OCI-LY1 (cell line): ENCODE measurements around the gene METTL22.

Experiments used
- H2AFZ ChIP-seq: fragments of 200-600 bp; sonication (generic), shearing (Covaris generic); 2 replicates; pipeline ENCODE4 v1.6.0; 2014; ENCODE audit warnings: antibody characterized with exemption, mild to moderate bottlenecking, low read length
- H3F3A ChIP-seq: fragments of 200-600 bp; sonication (generic), shearing (Covaris generic); 2 replicates; pipeline ENCODE4 v1.6.0; 2014; ENCODE audit warnings: mild to moderate bottlenecking, antibody characterized with exemption, low read length, moderate library complexity; ENCODE audit not compliant: insufficient read depth
- H3K27ac ChIP-seq: fragments of 200-600 bp; sonication (generic); 2 replicates; pipeline ENCODE4 v1.5.1; 2014; ENCODE audit warnings: low read length, mixed run types, mild to moderate bottlenecking, low read depth; ENCODE audit not compliant: poor library complexity, severe bottlenecking
- H3K27me3 ChIP-seq: fragments of 200-600 bp; sonication (generic); 2 replicates; pipeline ENCODE4 v1.6.0; 2014; ENCODE audit warnings: antibody characterized with exemption, mild to moderate bottlenecking, low read length, moderate library complexity; ENCODE audit not compliant: insufficient read depth
- H3K36me3 ChIP-seq: fragments of 200-600 bp; sonication (generic); 2 replicates; pipeline ENCODE4 v1.6.1; 2014; ENCODE audit warnings: mild to moderate bottlenecking, antibody characterized with exemption, low read length, moderate library complexity, mixed read lengths; ENCODE audit not compliant: insufficient read depth
- H3K4me1 ChIP-seq: fragments of 200-600 bp; sonication (generic); 2 replicates; pipeline ENCODE4 v1.5.1; 2014; ENCODE audit warnings: mild to moderate bottlenecking, low read length, moderate library complexity; ENCODE audit not compliant: insufficient read depth, severe bottlenecking
- H3K4me2 ChIP-seq: fragments of 200-600 bp; sonication (generic), shearing (Covaris generic); 2 replicates; pipeline ENCODE4 v1.6.1; 2014; ENCODE audit warnings: low read length
- H3K4me3 ChIP-seq: fragments of 200-600 bp; sonication (generic); 2 replicates; pipeline ENCODE4 v1.5.1; 2014; ENCODE audit warnings: low read length, low read depth, mild to moderate bottlenecking, mixed read lengths; ENCODE audit not compliant: poor library complexity, severe bottlenecking
- H3K79me2 ChIP-seq: fragments of 200-600 bp; shearing (Covaris generic); 2 replicates; pipeline ENCODE4 v1.6.1; 2016; ENCODE audit warnings: mixed run types, low read length, mixed read lengths; ENCODE audit not compliant: insufficient read depth
- H3K9ac ChIP-seq: fragments of 200-600 bp; sonication (generic), shearing (Covaris generic); 2 replicates; pipeline ENCODE4 v1.6.1; 2014; ENCODE audit warnings: mild to moderate bottlenecking, low read length, mixed read lengths
- H3K9me2 ChIP-seq: fragments of 200-600 bp; sonication (generic), shearing (Covaris generic); 2 replicates; pipeline ENCODE4 v1.6.1; 2014; ENCODE audit warnings: low read depth, mild to moderate bottlenecking, low read length, mixed read lengths
- H3K9me3 ChIP-seq: fragments of 200-600 bp; shearing (Covaris generic); 2 replicates; pipeline ENCODE4 v1.6.1; 2014; ENCODE audit warnings: low read length, mixed read lengths
- H4K20me1 ChIP-seq: fragments of 200-600 bp; sonication (generic), shearing (Covaris generic); 2 replicates; pipeline ENCODE4 v1.6.0; 2016; ENCODE audit warnings: mild to moderate bottlenecking, low read length; ENCODE audit not compliant: insufficient read depth
- EZH2 ChIP-seq: fragments of 200-600 bp; sonication (generic), shearing (Covaris generic); IDR thresholded peaks from 2 replicates; pipeline ENCODE4 v1.8.0; 2017; ENCODE audit warnings: borderline replicate concordance, mixed run types, mild to moderate bottlenecking, antibody characterized with exemption, low read length, moderate library complexity, mixed read lengths
- TF ChIP-seq, protein P1 (sequence below): fragments of 200-600 bp; sonication (generic), shearing (Covaris generic); IDR thresholded peaks from 2 replicates; pipeline ENCODE4 v1.5.1; 2017; ENCODE audit warnings: mild to moderate bottlenecking, antibody characterized with exemption, low read length, moderate library complexity, mixed read lengths

The METTL22 gene

DNA sequence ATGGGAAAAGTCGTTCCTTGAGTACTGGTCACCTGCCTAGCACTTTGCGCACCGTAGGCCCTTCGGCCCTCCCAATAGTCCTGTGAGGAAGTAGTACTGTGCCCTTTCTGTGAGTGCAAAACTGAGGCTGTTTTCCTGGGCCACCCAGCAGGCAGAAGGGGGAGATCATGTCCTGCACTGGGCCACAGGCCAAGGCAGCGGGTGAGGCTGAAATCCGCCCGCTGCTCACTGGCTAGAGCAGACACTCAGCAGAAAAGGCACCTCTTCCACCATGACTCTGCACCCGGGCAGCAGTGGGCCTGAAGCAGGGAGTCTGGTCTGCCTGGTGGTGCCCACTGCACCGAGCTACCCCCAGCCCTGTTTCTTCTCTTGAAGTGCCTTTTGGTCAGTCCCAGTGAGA lies 20.2 kb downstream of the METTL22 start:
- Histone ChIP-seq H3K9me2 (no peaks in the 10 kb centered on the region), H3K4me1 (peaks cover 11% of the 10 kb centered on the region), H3K4me2 (no peak overlapping the region), H3K9ac (no peak overlapping the region), H3K4me3 (no peak overlapping the region), H3K9me3 (no peaks in the 10 kb centered on the region), H3K79me2 (no peaks in the 10 kb centered on the region), H3K27ac (peak overlapping the region; percentile 88), H3K27me3 (no peaks in the 10 kb centered on the region), H3F3A (no peaks in the 10 kb centered on the region), H2AFZ (no peak overlapping the region), H3K36me3 (peaks cover 87% of the 10 kb centered on the region), H4K20me1 (no peaks in the 10 kb centered on the region)
- no peak for TF ChIP-seq EZH2
- TF ChIP-seq, protein P1, sequence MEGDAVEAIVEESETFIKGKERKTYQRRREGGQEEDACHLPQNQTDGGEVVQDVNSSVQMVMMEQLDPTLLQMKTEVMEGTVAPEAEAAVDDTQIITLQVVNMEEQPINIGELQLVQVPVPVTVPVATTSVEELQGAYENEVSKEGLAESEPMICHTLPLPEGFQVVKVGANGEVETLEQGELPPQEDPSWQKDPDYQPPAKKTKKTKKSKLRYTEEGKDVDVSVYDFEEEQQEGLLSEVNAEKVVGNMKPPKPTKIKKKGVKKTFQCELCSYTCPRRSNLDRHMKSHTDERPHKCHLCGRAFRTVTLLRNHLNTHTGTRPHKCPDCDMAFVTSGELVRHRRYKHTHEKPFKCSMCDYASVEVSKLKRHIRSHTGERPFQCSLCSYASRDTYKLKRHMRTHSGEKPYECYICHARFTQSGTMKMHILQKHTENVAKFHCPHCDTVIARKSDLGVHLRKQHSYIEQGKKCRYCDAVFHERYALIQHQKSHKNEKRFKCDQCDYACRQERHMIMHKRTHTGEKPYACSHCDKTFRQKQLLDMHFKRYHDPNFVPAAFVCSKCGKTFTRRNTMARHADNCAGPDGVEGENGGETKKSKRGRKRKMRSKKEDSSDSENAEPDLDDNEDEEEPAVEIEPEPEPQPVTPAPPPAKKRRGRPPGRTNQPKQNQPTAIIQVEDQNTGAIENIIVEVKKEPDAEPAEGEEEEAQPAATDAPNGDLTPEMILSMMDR: no peak

GRCh38 chr16:8642146-8642545 lies 20.6 kb downstream of the METTL22 start:
- peaks cover 87% of the 10 kb centered on the region for H3K36me3 ChIP-seq
- H3K27ac ChIP-seq: peak overlapping the region; percentile 88
- H4K20me1 ChIP-seq: no peaks in the 10 kb centered on the region
- TF ChIP-seq EZH2: no peak
- TF ChIP-seq, protein P1: no peak
- H3K9me2 ChIP-seq: no peaks in the 10 kb centered on the region
- no peak overlapping the region for H3K4me2 ChIP-seq
- no peaks in the 10 kb centered on the region for H3K9me3 ChIP-seq
- no peaks in the 10 kb centered on the region for H3K79me2 ChIP-seq
- H2AFZ ChIP-seq: no peak overlapping the region
- H3K4me3 ChIP-seq: no peak overlapping the region
- H3K27me3 ChIP-seq: no peaks in the 10 kb centered on the region
- no peak overlapping the region for H3K9ac ChIP-seq
- H3K4me1 ChIP-seq: peaks cover 11% of the 10 kb centered on the region
- H3F3A ChIP-seq: no peaks in the 10 kb centered on the region

- no peaks in the 10 kb centered on the region for H3K9me2 ChIP-seq
- H4K20me1 ChIP-seq: no peaks in the 10 kb centered on the region
- H3K27me3 ChIP-seq: no peaks in the 10 kb centered on the region
- H3K36me3 ChIP-seq: peaks cover 85% of the 10 kb centered on the region
- TF ChIP-seq EZH2: no peak
- TF ChIP-seq, protein P1: peak; percentile 42; the same call in 1 of the 2 replicates
- H3F3A ChIP-seq: no peaks in the 10 kb centered on the region
- no peaks in the 10 kb centered on the region for H3K9me3 ChIP-seq
- H3K79me2 ChIP-seq: no peaks in the 10 kb centered on the region
- peaks cover 11% of the 10 kb centered on the region for H3K4me1 ChIP-seq
- H3K9ac ChIP-seq: no peak overlapping the region
- H2AFZ ChIP-seq: no peak overlapping the region
- no peak overlapping the region for H3K27ac ChIP-seq
- no peak overlapping the region for H3K4me2 ChIP-seq
- H3K4me3 ChIP-seq: no peak overlapping the region
Measured at GRCh38 chr16:8644211-8645140, 23.0 kb downstream of the METTL22 start.
